Spleen (tissue), 7 donors: ENCODE measurements around the gene FANCE.

Experiments used
- CTCF ChIP-seq, 11 experiments: fragments of 200-600 bp in 7 of 11; fragments of 450-650 bp in 4 of 11; sonication (generic) in 4 of 11; IDR thresholded peaks in 8 of 11; conservative IDR thresholded peaks in 3 of 11; 1 replicate in 7 of 11; 2 replicates in 4 of 11; pipeline versions ENCODE4 v1.4.0 to v1.8.0; 2016 to 2021; ENCODE audit warnings: antibody characterized with exemption in 11 of 11, inconsistent platforms in 4 of 11, mild to moderate bottlenecking in 1 of 11
- POLR2A ChIP-seq, 3 donors: fragments of 450-650 bp; IDR thresholded peaks; one replicate each; pipeline ENCODE4 v1.5.1; 2017; ENCODE audit warnings: antibody characterized with exemption in 3 of 3, mild to moderate bottlenecking in 1 of 3
- POLR2AphosphoS5 ChIP-seq, 3 donors: sonication (generic); formaldehyde crosslinking; IDR thresholded peaks; one replicate each; pipeline ENCODE4 v1.5.1; 2017; ENCODE audit warnings: antibody characterized with exemption in 3 of 3
- donor health status: DM: no; HTN: no; CAD: no; lungs with moderate emphysema.
- donor health status: DM: no; HTN: no; CAD: no.
- donor health status: DM: no; HTN: no; CAD: no.

- no peak for TF ChIP-seq POLR2A (IDR thresholded peaks at IDR 0.05)
- no peak for TF ChIP-seq CTCF (IDR thresholded peaks at IDR 0.05 in 8 of 11, conservative IDR thresholded peaks at IDR 0.05 in 3 of 11)
- no peak for TF ChIP-seq POLR2AphosphoS5 (IDR thresholded peaks at IDR 0.05)
Measured at GRCh38 chr6:35457907-35458306, 5.8 kb downstream of the FANCE start.
